DOHH2 (cell line): ENCODE measurements around the gene VAC14.

Experiments
- CTCF ChIP-seq: fragments of 200-600 bp; sonication (generic); IDR thresholded peaks from one replicate; pipeline ENCODE4 v1.5.1; 2014; ENCODE audit warnings: antibody characterized with exemption, mild to moderate bottlenecking, low read depth, low read length; ENCODE audit not compliant: poor library complexity, severe bottlenecking
- EZH2phosphoT487 ChIP-seq: fragments of 200-600 bp; sonication (generic); IDR thresholded peaks from 2 replicates; pipeline ENCODE4 v1.6.1; 2017; ENCODE audit warnings: borderline replicate concordance, mild to moderate bottlenecking, antibody characterized with exemption, low read length, moderate library complexity, mixed read lengths

- no peak for TF ChIP-seq CTCF
- no peak for TF ChIP-seq EZH2phosphoT487
These were observed 76.6 kb downstream of the VAC14 start for GRCh38 chr16:70724146-70725023.
